PFSK-1 (cell line): Measurements from ENCODE around the gene WNT4.

Experiments
- FOXP2 ChIP-seq: optimal IDR thresholded peaks from 2 replicates; pipeline ENCODE3; 2011; ENCODE audit warnings: borderline replicate concordance, control low read depth, inconsistent platforms; ENCODE audit not compliant: insufficient read depth; ENCODE audit errors: extremely low read length, extremely low read depth
- POLR2AphosphoS5 ChIP-seq: IDR thresholded peaks from 2 replicates; pipeline ENCODE4 v1.6.1; 2012; ENCODE audit warnings: low read depth, mild to moderate bottlenecking, control low read depth, low read length, moderate library complexity
- SIN3A ChIP-seq: IDR thresholded peaks from 2 replicates; pipeline ENCODE4 v1.6.1; 2012; ENCODE audit warnings: mild to moderate bottlenecking, low read length, moderate library complexity, borderline replicate concordance; ENCODE audit not compliant: insufficient read depth
- TAF1 ChIP-seq: IDR thresholded peaks from 2 replicates; pipeline ENCODE4 v1.6.1; 2012; ENCODE audit warnings: low read length, control low read depth, borderline replicate concordance; ENCODE audit not compliant: insufficient read depth
- TF ChIP-seq, protein P1 (sequence below), 2 experiments: IDR thresholded peaks; 2 replicates each; pipeline versions ENCODE4 v1.6.1 to v1.8.0; 2011 to 2012; ENCODE audit warnings: low read depth in 2 of 2, low read length in 2 of 2, control low read depth in 1 of 2, inconsistent platforms in 1 of 2, mild to moderate bottlenecking in 1 of 2, moderate library complexity in 1 of 2; ENCODE audit not compliant: insufficient read depth in 1 of 2

Gene WNT4

GRCh38 chr1:22078133-22078532 lies 64.8 kb downstream of the WNT4 start:
- TF ChIP-seq, protein P1, sequence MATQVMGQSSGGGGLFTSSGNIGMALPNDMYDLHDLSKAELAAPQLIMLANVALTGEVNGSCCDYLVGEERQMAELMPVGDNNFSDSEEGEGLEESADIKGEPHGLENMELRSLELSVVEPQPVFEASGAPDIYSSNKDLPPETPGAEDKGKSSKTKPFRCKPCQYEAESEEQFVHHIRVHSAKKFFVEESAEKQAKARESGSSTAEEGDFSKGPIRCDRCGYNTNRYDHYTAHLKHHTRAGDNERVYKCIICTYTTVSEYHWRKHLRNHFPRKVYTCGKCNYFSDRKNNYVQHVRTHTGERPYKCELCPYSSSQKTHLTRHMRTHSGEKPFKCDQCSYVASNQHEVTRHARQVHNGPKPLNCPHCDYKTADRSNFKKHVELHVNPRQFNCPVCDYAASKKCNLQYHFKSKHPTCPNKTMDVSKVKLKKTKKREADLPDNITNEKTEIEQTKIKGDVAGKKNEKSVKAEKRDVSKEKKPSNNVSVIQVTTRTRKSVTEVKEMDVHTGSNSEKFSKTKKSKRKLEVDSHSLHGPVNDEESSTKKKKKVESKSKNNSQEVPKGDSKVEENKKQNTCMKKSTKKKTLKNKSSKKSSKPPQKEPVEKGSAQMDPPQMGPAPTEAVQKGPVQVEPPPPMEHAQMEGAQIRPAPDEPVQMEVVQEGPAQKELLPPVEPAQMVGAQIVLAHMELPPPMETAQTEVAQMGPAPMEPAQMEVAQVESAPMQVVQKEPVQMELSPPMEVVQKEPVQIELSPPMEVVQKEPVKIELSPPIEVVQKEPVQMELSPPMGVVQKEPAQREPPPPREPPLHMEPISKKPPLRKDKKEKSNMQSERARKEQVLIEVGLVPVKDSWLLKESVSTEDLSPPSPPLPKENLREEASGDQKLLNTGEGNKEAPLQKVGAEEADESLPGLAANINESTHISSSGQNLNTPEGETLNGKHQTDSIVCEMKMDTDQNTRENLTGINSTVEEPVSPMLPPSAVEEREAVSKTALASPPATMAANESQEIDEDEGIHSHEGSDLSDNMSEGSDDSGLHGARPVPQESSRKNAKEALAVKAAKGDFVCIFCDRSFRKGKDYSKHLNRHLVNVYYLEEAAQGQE (IDR thresholded peaks at IDR 0.05; ENCODE audit: insufficient read depth in 1 of 2, low read depth in 2 of 2, low read length in 2 of 2): no peak
- TF ChIP-seq FOXP2 (no peak), POLR2AphosphoS5 (no peak), SIN3A (no peak), TAF1 (no peak)

- no peak for TF ChIP-seq TAF1
- TF ChIP-seq, protein P1 (IDR thresholded peaks at IDR 0.05; ENCODE audit: insufficient read depth in 1 of 2, low read depth in 2 of 2, low read length in 2 of 2): no peak
- no peak for TF ChIP-seq FOXP2
- no peak for TF ChIP-seq POLR2AphosphoS5
- no peak for TF ChIP-seq SIN3A
Measured at GRCh38 chr1:22077728-22078127, 65.2 kb downstream of the WNT4 start.

DNA sequence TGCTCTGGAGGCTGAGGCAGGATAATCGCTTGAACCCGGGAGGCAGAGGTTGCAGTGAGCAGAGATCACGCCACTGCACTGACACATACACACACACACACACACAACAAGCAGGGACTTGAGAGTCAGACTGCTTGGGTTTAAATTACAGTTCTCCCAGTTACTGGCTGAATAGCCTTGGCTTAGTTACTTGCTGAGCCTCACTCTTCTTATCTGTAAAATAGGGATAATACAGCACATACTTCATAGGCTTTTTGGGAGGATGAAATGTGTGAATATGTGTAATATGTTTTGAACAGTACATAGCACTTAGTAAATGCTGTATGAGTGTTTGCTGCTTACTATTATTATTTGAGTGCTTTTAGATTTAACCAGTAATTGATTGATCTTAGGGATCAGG lies 66.6 kb downstream of the WNT4 start:
- TF ChIP-seq FOXP2: no peak
- TF ChIP-seq POLR2AphosphoS5: no peak
- TF ChIP-seq TAF1: no peak
- TF ChIP-seq SIN3A: no peak
- TF ChIP-seq, protein P1 (IDR thresholded peaks at IDR 0.05; ENCODE audit: insufficient read depth in 1 of 2, low read depth in 2 of 2, low read length in 2 of 2): no peak

DNA sequence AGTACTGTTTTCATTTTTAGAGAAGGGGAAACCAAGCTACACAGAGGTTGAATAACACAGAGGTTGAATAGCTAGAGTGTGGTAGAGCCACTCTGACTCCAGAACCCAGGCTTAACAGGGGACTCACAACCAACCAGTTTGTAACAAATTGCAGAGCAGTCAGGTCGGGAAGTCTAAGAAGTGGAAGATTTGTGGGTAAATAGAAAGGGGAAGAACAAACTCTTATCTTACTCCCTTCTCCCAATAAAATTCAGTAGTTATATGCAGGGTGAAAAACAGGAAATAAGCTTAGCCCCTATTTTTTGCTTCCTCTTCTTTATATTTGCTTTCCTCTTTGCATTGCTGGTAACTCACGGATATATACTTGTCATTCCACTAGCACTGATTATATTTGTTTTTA lies 67.2 kb downstream of the WNT4 start:
- TF ChIP-seq TAF1: no peak
- no peak for TF ChIP-seq FOXP2
- TF ChIP-seq POLR2AphosphoS5: no peak
- TF ChIP-seq, protein P1 (IDR thresholded peaks at IDR 0.05; ENCODE audit: insufficient read depth in 1 of 2, low read depth in 2 of 2, low read length in 2 of 2): no peak
- TF ChIP-seq SIN3A: no peak

GRCh38 chr1:22074803-22075202 lies 68.1 kb downstream of the WNT4 start:
- TF ChIP-seq FOXP2 (no peak), SIN3A (no peak), POLR2AphosphoS5 (no peak), TAF1 (no peak)
- TF ChIP-seq, protein P1 (IDR thresholded peaks at IDR 0.05; ENCODE audit: insufficient read depth in 1 of 2, low read depth in 2 of 2, low read length in 2 of 2): no peak
